ENCODE data around the gene KTN1.

The KTN1 gene

GRCh38 chr14:55721353-55721752, 141.3 kb downstream of the KTN1 start:
- no peaks in the 10 kb centered on the region for H3K27me3 ChIP-seq (ENCODE audit: control insufficient read depth in 1 of 2, insufficient read depth in 2 of 2, low read length in 2 of 2)
- no peak overlapping the region for H3K4me3 ChIP-seq (ENCODE audit: low read depth in 1 of 2, low read length in 2 of 2)
- H3K9ac ChIP-seq (ENCODE audit: low read length): no peak overlapping the region
- no peaks in the 10 kb centered on the region for H3K4me1 ChIP-seq (ENCODE audit: insufficient read depth, low read length)
- H3K36me3 ChIP-seq (ENCODE audit: insufficient read depth, low read length): no peaks in the 10 kb centered on the region
- no peak overlapping the region for H3K27ac ChIP-seq (ENCODE audit: low read depth, low read length)
- H3K9me3 ChIP-seq (ENCODE audit: low read length): no peaks in the 10 kb centered on the region

GRCh38 chr14:55722054-55722453, 142.0 kb downstream of the KTN1 start:
- Histone ChIP-seq H3K4me3 (ENCODE audit: low read depth in 1 of 2, low read length in 2 of 2) (no peak overlapping the region), H3K4me1 (ENCODE audit: insufficient read depth, low read length) (no peaks in the 10 kb centered on the region), H3K9ac (ENCODE audit: low read length) (no peak overlapping the region), H3K9me3 (ENCODE audit: low read length) (no peaks in the 10 kb centered on the region), H3K36me3 (ENCODE audit: insufficient read depth, low read length) (no peaks in the 10 kb centered on the region), H3K27me3 (ENCODE audit: control insufficient read depth in 1 of 2, insufficient read depth in 2 of 2, low read length in 2 of 2) (no peaks in the 10 kb centered on the region), H3K27ac (ENCODE audit: low read depth, low read length) (no peak overlapping the region)

GRCh38 chr14:55724736-55725135, 144.7 kb downstream of the KTN1 start:
- Histone ChIP-seq H3K27me3 (ENCODE audit: control insufficient read depth in 1 of 2, insufficient read depth in 2 of 2, low read length in 2 of 2) (no peaks in the 10 kb centered on the region), H3K4me1 (ENCODE audit: insufficient read depth, low read length) (no peaks in the 10 kb centered on the region), H3K9ac (ENCODE audit: low read length) (no peak overlapping the region), H3K9me3 (ENCODE audit: low read length) (no peaks in the 10 kb centered on the region), H3K36me3 (ENCODE audit: insufficient read depth, low read length) (no peaks in the 10 kb centered on the region), H3K27ac (ENCODE audit: low read depth, low read length) (no peak overlapping the region), H3K4me3 (ENCODE audit: low read depth in 1 of 2, low read length in 2 of 2) (no peak overlapping the region)

- no peaks in the 10 kb centered on the region for H3K9me3 ChIP-seq (ENCODE audit: low read length)
- peaks cover 8% of the 10 kb centered on the region for H3K4me1 ChIP-seq (ENCODE audit: insufficient read depth, low read length)
- H3K9ac ChIP-seq (ENCODE audit: low read length): no peak overlapping the region
- no peak overlapping the region for H3K4me3 ChIP-seq (ENCODE audit: low read depth in 1 of 2, low read length in 2 of 2)
- H3K27me3 ChIP-seq (ENCODE audit: control insufficient read depth in 1 of 2, insufficient read depth in 2 of 2, low read length in 2 of 2): no peaks in the 10 kb centered on the region
- no peaks in the 10 kb centered on the region for H3K36me3 ChIP-seq (ENCODE audit: insufficient read depth, low read length)
- H3K27ac ChIP-seq (ENCODE audit: low read depth, low read length): no peak overlapping the region
These were observed 150.7 kb downstream of the KTN1 start for GRCh38 chr14:55730592-55731310.

- Histone ChIP-seq H3K9ac (ENCODE audit: low read length) (no peak overlapping the region), H3K4me3 (ENCODE audit: low read depth in 1 of 2, low read length in 2 of 2) (no peak overlapping the region), H3K27me3 (ENCODE audit: control insufficient read depth in 1 of 2, insufficient read depth in 2 of 2, low read length in 2 of 2) (no peaks in the 10 kb centered on the region), H3K9me3 (ENCODE audit: low read length) (no peaks in the 10 kb centered on the region), H3K27ac (ENCODE audit: low read depth, low read length) (no peak overlapping the region), H3K4me1 (ENCODE audit: insufficient read depth, low read length) (peaks cover 8% of the 10 kb centered on the region), H3K36me3 (ENCODE audit: insufficient read depth, low read length) (no peaks in the 10 kb centered on the region)
These were observed 151.4 kb downstream of the KTN1 start for GRCh38 chr14:55731311-55731872.

GRCh38 chr14:55731881-55732498, 152.0 kb downstream of the KTN1 start:
- Histone ChIP-seq H3K36me3 (ENCODE audit: insufficient read depth, low read length) (no peaks in the 10 kb centered on the region), H3K27me3 (ENCODE audit: control insufficient read depth in 1 of 2, insufficient read depth in 2 of 2, low read length in 2 of 2) (no peaks in the 10 kb centered on the region), H3K27ac (ENCODE audit: low read depth, low read length) (no peak overlapping the region), H3K9me3 (ENCODE audit: low read length) (no peaks in the 10 kb centered on the region), H3K4me1 (ENCODE audit: insufficient read depth, low read length) (peaks cover 8% of the 10 kb centered on the region), H3K9ac (ENCODE audit: low read length) (no peak overlapping the region), H3K4me3 (ENCODE audit: low read depth in 1 of 2, low read length in 2 of 2) (no peak overlapping the region)

GRCh38 chr14:55733599-55733998, 153.6 kb downstream of the KTN1 start:
- no peak overlapping the region for H3K27ac ChIP-seq (ENCODE audit: low read depth, low read length)
- H3K27me3 ChIP-seq (ENCODE audit: control insufficient read depth in 1 of 2, insufficient read depth in 2 of 2, low read length in 2 of 2): no peaks in the 10 kb centered on the region
- no peaks in the 10 kb centered on the region for H3K9me3 ChIP-seq (ENCODE audit: low read length)
- no peaks in the 10 kb centered on the region for H3K36me3 ChIP-seq (ENCODE audit: insufficient read depth, low read length)
- peaks cover 8% of the 10 kb centered on the region for H3K4me1 ChIP-seq (ENCODE audit: insufficient read depth, low read length)
- H3K4me3 ChIP-seq (ENCODE audit: low read depth in 1 of 2, low read length in 2 of 2): no peak overlapping the region
- H3K9ac ChIP-seq (ENCODE audit: low read length): no peak overlapping the region

Data from muscle layer of colon (tissue), 2 donors.